PC-9 (cell line): Measurements from ENCODE around the gene TIMM13. TPM values are rescaled to one million over a fixed set of nuclear protein-coding genes. Genes with fewer than 3 reads are reported as not detected.
A peak's percentile ranks its signal among the peaks of the same experiment; 100 is the strongest.

Experiments
- BruUV-seq: library from RNA; stranded (reverse); fragments of 400-500 nt; replicated peaks from 2 replicates; lab custom pipeline; 2021; lab: Mats Ljungman, UMichigan
- CTCF ChIA-PET: fragments of 300-600 bp; sonication (Branson Sonifier 250); formaldehyde crosslinking; loops from one replicate; lab custom pipeline; 2022; ENCODE audit warnings: antibody characterized with exemption; lab: Charles Lee
- POLR2A ChIA-PET: fragments of 300-600 bp; sonication (Branson Sonifier 250); formaldehyde crosslinking; loops from one replicate; lab custom pipeline; 2022; ENCODE audit warnings: antibody characterized with exemption; ENCODE audit not compliant: unreplicated experiment; lab: Charles Lee
- DNase-seq, 2 experiments: peaks; one replicate each; pipeline versions ENCODE4 v3.0.0 to v3.0.0-alpha.2; 2015 to 2022; ENCODE audit warnings: mixed read lengths in 1 of 2
- H2AFZ ChIP-seq: fragments of 200-600 bp; sonication (generic); 2 replicates; pipeline ENCODE4 v1.8.1; 2017; ENCODE audit warnings: antibody characterized with exemption
- H3F3A ChIP-seq: fragments of 200-600 bp; sonication (generic); 2 replicates; pipeline ENCODE4 v1.8.1; 2017; ENCODE audit warnings: antibody characterized with exemption, mild to moderate bottlenecking, low read depth; ENCODE audit not compliant: insufficient read depth
- H3K27ac ChIP-seq: fragments of 200-600 bp; sonication (generic); 2 replicates; pipeline ENCODE4 v1.6.1; 2016; ENCODE audit warnings: mixed run types
- H3K27me3 ChIP-seq: fragments of 200-600 bp; sonication (generic); 2 replicates; pipeline ENCODE4 v1.6.1; 2016; ENCODE audit warnings: low read depth, mixed run types; ENCODE audit not compliant: insufficient read depth
- H3K36me3 ChIP-seq: fragments of 200-600 bp; sonication (generic); 2 replicates; pipeline ENCODE4 v1.6.1; 2016; ENCODE audit warnings: low read depth, mixed run types
- H3K4me1 ChIP-seq: fragments of 200-600 bp; sonication (generic); replicated peaks from 2 replicates; pipeline ENCODE4 v1.6.1; 2016; ENCODE audit warnings: mixed run types; ENCODE audit not compliant: insufficient read depth
- H3K4me2 ChIP-seq: fragments of 200-600 bp; sonication (generic); 2 replicates; pipeline ENCODE4 v1.6.1; 2017; ENCODE audit warnings: mixed run types
- H3K4me3 ChIP-seq: fragments of 200-600 bp; sonication (generic); 2 replicates; pipeline ENCODE4 v1.6.1; 2016; ENCODE audit warnings: mixed run types
- H3K79me2 ChIP-seq: fragments of 200-600 bp; sonication (generic); 2 replicates; pipeline ENCODE4 v1.6.1; 2017; ENCODE audit warnings: low read depth, mixed run types
- H3K9me2 ChIP-seq: fragments of 200-600 bp; sonication (generic); 2 replicates; pipeline ENCODE4 v1.8.1; 2017; ENCODE audit warnings: mild to moderate bottlenecking; ENCODE audit not compliant: insufficient read depth
- H3K9me3 ChIP-seq: fragments of 200-600 bp; sonication (generic); 2 replicates; pipeline ENCODE4 v1.8.1; 2016; ENCODE audit warnings: low read depth; ENCODE audit not compliant: insufficient read depth
- H4K20me1 ChIP-seq: fragments of 200-600 bp; sonication (generic); 2 replicates; pipeline ENCODE4 v1.8.1; 2017; ENCODE audit not compliant: insufficient read depth
- CTCF ChIP-seq: fragments of 200-600 bp; sonication (generic); conservative IDR thresholded peaks from 2 replicates; pipeline ENCODE4 v1.6.1; 2017; ENCODE audit warnings: mixed run types, antibody characterized with exemption, mild to moderate bottlenecking, moderate library complexity
- EZH2 ChIP-seq: fragments of 200-600 bp; sonication (generic); IDR thresholded peaks from 2 replicates; pipeline ENCODE4 v1.8.0; 2017; ENCODE audit warnings: antibody characterized with exemption, low read depth
- intact Hi-C: fragments of 100-400 bp; cut with micrococcal nuclease; formaldehyde crosslinking; loops from one replicate; pipeline ENCODE4 v1.10.0; 2022; ENCODE audit not compliant: unreplicated experiment
- total RNA-seq: library from RNA; stranded (reverse); gene quantifications from 2 replicates; pipeline ENCODE4 v1.2.3, GENCODE V29; 2021

The TIMM13 gene
- total RNA-seq, 1 experiment from 2014 or later, result 80.0 TPM

GRCh38 chr19:2429917-2430535 lies 2.6 kb upstream of the TIMM13 start:
- Histone ChIP-seq H3K36me3 (no peaks in the 10 kb centered on the region), H3K4me2 (no peak overlapping the region), H3K9me3 (no peaks in the 10 kb centered on the region), H3K79me2 (peaks cover 20% of the 10 kb centered on the region), H2AFZ (no peak overlapping the region), H3K9me2 (no peaks in the 10 kb centered on the region), H3K27me3 (no peaks in the 10 kb centered on the region), H3K4me3 (no peak overlapping the region), H3F3A (peaks cover 12% of the 10 kb centered on the region), H3K27ac (no peak overlapping the region), H4K20me1 (peaks cover 9% of the 10 kb centered on the region), H3K4me1 (0 out of 2 replicates have a peak, but pooled peaks cover 5% of the 10 kb centered on the region)
- ChIA-PET POLR2A (no interaction called here), CTCF (no interaction called here)
- BruUV-seq, result no TSS peak
- DNase-seq, result no peak
- intact Hi-C loops, result no loop called here
- TF ChIP-seq EZH2, result no peak
- TF ChIP-seq CTCF, result no peak

- DNase-seq, result no peak
- no TSS peak for BruUV-seq
- TF ChIP-seq EZH2, result no peak
- TF ChIP-seq CTCF, result no peak
- Histone ChIP-seq H4K20me1 (peaks cover 9% of the 10 kb centered on the region), H3K79me2 (peaks cover 20% of the 10 kb centered on the region), H2AFZ (no peak overlapping the region), H3K4me2 (no peak overlapping the region), H3K9me3 (no peaks in the 10 kb centered on the region), H3K4me1 (0 out of 2 replicates have a peak, but pooled peaks cover 5% of the 10 kb centered on the region), H3F3A (peaks cover 12% of the 10 kb centered on the region), H3K4me3 (no peak overlapping the region), H3K27me3 (no peaks in the 10 kb centered on the region), H3K36me3 (no peaks in the 10 kb centered on the region), H3K9me2 (no peaks in the 10 kb centered on the region), H3K27ac (no peak overlapping the region)
- ChIA-PET CTCF (interaction anchor here (0.5 kb wide), 1 partner anchor 28 kb away, joined by 3 read pairs; the partner anchor contains the start of gene LMNB2), POLR2A (no interaction called here)
- intact Hi-C loops, result no loop called here
These were observed 1.6 kb upstream of the TIMM13 start for GRCh38 chr19:2428756-2429711.

- Histone ChIP-seq H3K27me3 (no peaks in the 10 kb centered on the region), H3K27ac (peak overlapping the region; percentile 71; the same call in 1 of the 2 replicates), H4K20me1 (peaks cover 12% of the 10 kb centered on the region), H3K4me2 (peak overlapping the region; percentile 88; the same call in 1 of the 2 replicates), H2AFZ (no peak overlapping the region), H3K9me3 (no peaks in the 10 kb centered on the region), H3K4me3 (no peak overlapping the region; the same call in 1 of the 2 replicates), H3F3A (peaks cover 12% of the 10 kb centered on the region), H3K36me3 (no peaks in the 10 kb centered on the region), H3K9me2 (no peaks in the 10 kb centered on the region), H3K4me1 (0 out of 2 replicates have a peak, but pooled peaks cover 5% of the 10 kb centered on the region), H3K79me2 (peaks cover 20% of the 10 kb centered on the region)
- POLR2A ChIA-PET, result interaction anchor here (1.1 kb wide), 1 partner anchor 32 kb away, joined by 6 read pairs; no protein-coding TSS in a partner anchor
- DNase-seq, result no peak
- no TSS peak for BruUV-seq
- intact Hi-C loops, result no loop called here
- TF ChIP-seq EZH2 (no peak), CTCF (no peak)
- CTCF ChIA-PET, result interaction anchor here (0.5 to 0.6 kb wide), 3 partner anchors 26 to 48 kb away, joined by 3 read pairs; partner anchors contain the start of gene LMNB2
These were observed 920 bp upstream of the TIMM13 start for GRCh38 chr19:2428321-2428690.
